Neural cell (in vitro differentiated cells): ENCODE results near the gene OBP2A. TPM values are rescaled to one million over a fixed set of nuclear protein-coding genes. Genes with fewer than 3 reads are reported as not detected.

ENCODE experiments used
- H2AFZ ChIP-seq: fragments of 200-600, 300-800 bp; sonication (generic), shearing (Covaris generic); 2 replicates; pipeline ENCODE4 v1.6.0; 2014; ENCODE audit warnings: low read depth, mild to moderate bottlenecking, antibody characterized with exemption, low read length, moderate library complexity
- H3F3A ChIP-seq: fragments of 200-600 bp; shearing (Covaris generic); 2 replicates; pipeline ENCODE4 v1.6.1; 2016; ENCODE audit warnings: mild to moderate bottlenecking, moderate library complexity, mixed read lengths, antibody characterized with exemption, low read length; ENCODE audit not compliant: insufficient read depth, poor library complexity, severe bottlenecking
- H3K27ac ChIP-seq: fragments of 200-600, 300-800 bp; sonication (generic), shearing (Covaris generic); 2 replicates; pipeline ENCODE4 v1.5.1; 2014; ENCODE audit warnings: mild to moderate bottlenecking, low read length, moderate library complexity
- H3K27me3 ChIP-seq: fragments of 300-800, 200-600 bp; sonication (generic), shearing (Covaris generic); 2 replicates; pipeline ENCODE4 v1.6.0; 2014; ENCODE audit warnings: mild to moderate bottlenecking, low read depth, low read length, moderate library complexity; ENCODE audit not compliant: insufficient read depth
- H3K36me3 ChIP-seq: fragments of 300-800, 200-600 bp; sonication (generic), shearing (Covaris generic); 2 replicates; pipeline ENCODE4 v1.5.1; 2014; ENCODE audit warnings: mild to moderate bottlenecking, antibody characterized with exemption, low read length, moderate library complexity; ENCODE audit not compliant: insufficient read depth
- H3K4me2 ChIP-seq: fragments of 300-800, 200-600 bp; sonication (generic), shearing (Covaris generic); 2 replicates; pipeline ENCODE4 v1.6.0; 2014; ENCODE audit warnings: mild to moderate bottlenecking, low read length
- H3K4me3 ChIP-seq: fragments of 300-800, 200-600 bp; sonication (generic), shearing (Covaris generic); 2 replicates; pipeline ENCODE4 v1.5.1; 2014; ENCODE audit warnings: mild to moderate bottlenecking, low read length, moderate library complexity
- H3K79me2 ChIP-seq: fragments of 200-600 bp; shearing (Covaris generic); replicated peaks from 2 replicates; pipeline ENCODE4 v1.6.0; 2014; ENCODE audit warnings: mild to moderate bottlenecking, low read length, moderate library complexity; ENCODE audit not compliant: insufficient read depth
- H3K9ac ChIP-seq: fragments of 300-800, 200-600 bp; sonication (generic), shearing (Covaris generic); 2 replicates; pipeline ENCODE4 v1.6.1; 2016; ENCODE audit warnings: mild to moderate bottlenecking, low read length, mixed read lengths
- H3K9me2 ChIP-seq: fragments of 200-600 bp; shearing (Covaris generic); 2 replicates; pipeline ENCODE4 v1.6.1; 2016; ENCODE audit warnings: mild to moderate bottlenecking, low read length, mixed read lengths; ENCODE audit not compliant: insufficient read depth
- H3K9me3 ChIP-seq: fragments of 200-600, 300-800 bp; sonication (generic), shearing (Covaris generic); 2 replicates; pipeline ENCODE4 v1.6.1; 2016; ENCODE audit warnings: mild to moderate bottlenecking, mixed run types, low read length, moderate library complexity, mixed read lengths
- H4K20me1 ChIP-seq: fragments of 200-600 bp; shearing (Covaris generic); 2 replicates; pipeline ENCODE4 v1.6.1; 2016; ENCODE audit warnings: mild to moderate bottlenecking, mixed run types; ENCODE audit not compliant: insufficient read depth
- CTCF ChIP-seq: fragments of 450-650 bp; IDR thresholded peaks from 2 replicates; pipeline ENCODE4 v1.5.1; 2014; ENCODE audit warnings: antibody characterized with exemption, mild to moderate bottlenecking, moderate library complexity; ENCODE audit not compliant: poor library complexity, severe bottlenecking
- EP300 ChIP-seq: fragments of 450-650 bp; conservative IDR thresholded peaks from 2 replicates; pipeline ENCODE4 v1.6.1; 2014; ENCODE audit warnings: antibody characterized with exemption, mild to moderate bottlenecking, moderate library complexity; ENCODE audit not compliant: poor library complexity, severe bottlenecking
- EZH2 ChIP-seq: fragments of 200-600, 300-800 bp; shearing (Covaris generic), sonication (generic); IDR thresholded peaks from 2 replicates; pipeline ENCODE4 v1.6.1; 2014; ENCODE audit warnings: antibody characterized with exemption, low read length, borderline replicate concordance, mild to moderate bottlenecking; ENCODE audit not compliant: insufficient read depth, poor library complexity, severe bottlenecking
- MXI1 ChIP-seq: fragments of 450-650 bp; conservative IDR thresholded peaks from 2 replicates; pipeline ENCODE4 v1.6.1; 2014; ENCODE audit warnings: antibody characterized with exemption, mild to moderate bottlenecking; ENCODE audit not compliant: poor library complexity, severe bottlenecking
- POLR2AphosphoS5 ChIP-seq: IDR thresholded peaks from 2 replicates; pipeline ENCODE4 v1.6.1; 2012
- RAD21 ChIP-seq: fragments of 450-650 bp; conservative IDR thresholded peaks from 2 replicates; pipeline ENCODE4 v1.6.1; 2014; ENCODE audit warnings: antibody characterized with exemption, mild to moderate bottlenecking, moderate library complexity
- REST ChIP-seq: IDR thresholded peaks from 2 replicates; pipeline ENCODE4 v1.6.1; 2012; ENCODE audit warnings: borderline replicate concordance
- SMC3 ChIP-seq: fragments of 450-650 bp; conservative IDR thresholded peaks from 2 replicates; pipeline ENCODE4 v1.6.1; 2014; ENCODE audit warnings: antibody characterized with exemption, mild to moderate bottlenecking, moderate library complexity; ENCODE audit not compliant: poor library complexity
- TAF1 ChIP-seq: IDR thresholded peaks from 2 replicates; pipeline ENCODE4 v1.6.1; 2012; ENCODE audit warnings: low read depth
- polyA plus RNA-seq: library from polyadenylated mRNA; depleted of rRNA; stranded (reverse); fragments of >200 nt; gene quantifications from 2 replicates; pipeline ENCODE4 v1.2.3, GENCODE V29; 2014

OBP2A gene
- polyA plus RNA-seq, 1 donor from 2014 or later = not detected

GRCh38 chr9:135552698-135553171, 6.8 kb downstream of the OBP2A start:
- H3K4me3 ChIP-seq = no peak overlapping the region
- no peaks in the 10 kb centered on the region for H3K27me3 ChIP-seq
- no peaks in the 10 kb centered on the region for H3K9me2 ChIP-seq

GRCh38 chr9:135554718-135555117, 8.8 kb downstream of the OBP2A start:
- Histone ChIP-seq H3F3A (no peaks in the 10 kb centered on the region), H3K36me3 (no peaks in the 10 kb centered on the region), H3K9ac (no peak overlapping the region), H3K79me2 (no peaks in the 10 kb centered on the region), H3K27me3 (no peaks in the 10 kb centered on the region), H3K4me2 (no peak overlapping the region), H3K9me2 (no peaks in the 10 kb centered on the region), H3K9me3 (no peaks in the 10 kb centered on the region), H3K27ac (no peak overlapping the region), H3K4me3 (no peak overlapping the region), H2AFZ (no peak overlapping the region), H4K20me1 (no peaks in the 10 kb centered on the region)
- TF ChIP-seq EZH2 (no peak), EP300 (no peak), TAF1 (no peak), REST (no peak), RAD21 (no peak), MXI1 (no peak)

More at GRCh38 chr9:135552698-135553171, 6.8 kb downstream of the OBP2A start:
- Histone ChIP-seq H3K9me3 (no peaks in the 10 kb centered on the region), H3K4me2 (no peak overlapping the region), H3K79me2 (no peaks in the 10 kb centered on the region), H3K27ac (no peak overlapping the region), H2AFZ (no peak overlapping the region), H3F3A (no peaks in the 10 kb centered on the region), H3K36me3 (no peaks in the 10 kb centered on the region), H3K9ac (no peak overlapping the region), H4K20me1 (no peaks in the 10 kb centered on the region)
- TF ChIP-seq EZH2 (no peak), SMC3 (no peak), REST (no peak), CTCF (no peak), RAD21 (no peak), TAF1 (no peak), POLR2AphosphoS5 (no peak), MXI1 (no peak), EP300 (no peak)
